Parathyroid adenoma (tissue), 2 donors: ENCODE data around the gene APBA2.

Experiments used
- H2AFZ ChIP-seq: fragments of 300-600 bp; sonication (generic); one replicate; pipeline ENCODE4 v1.7.0; 2017; ENCODE audit warnings: antibody characterized with exemption, mild to moderate bottlenecking
- H3K27ac ChIP-seq: fragments of 300-600 bp; sonication (generic); one replicate; pipeline ENCODE4 v1.7.0; 2017
- H3K27me3 ChIP-seq: fragments of 300-600 bp; sonication (generic); one replicate; pipeline ENCODE4 v1.7.0; 2017; ENCODE audit warnings: low read length; ENCODE audit not compliant: control insufficient read depth, insufficient read depth
- H3K36me3 ChIP-seq: fragments of 300-600 bp; sonication (generic); one replicate; pipeline ENCODE4 v1.7.0; 2017; ENCODE audit warnings: low read length; ENCODE audit not compliant: control insufficient read depth, insufficient read depth
- H3K4me1 ChIP-seq: fragments of 300-600 bp; sonication (generic); one replicate; pipeline ENCODE4 v1.7.0; 2017; ENCODE audit warnings: control low read depth
- H3K4me2 ChIP-seq: fragments of 300-600 bp; sonication (generic); one replicate; pipeline ENCODE4 v1.7.0; 2017; ENCODE audit warnings: low read length
- H3K4me3 ChIP-seq: fragments of 300-600 bp; sonication (generic); one replicate; pipeline ENCODE4 v1.7.0; 2017; ENCODE audit warnings: low read depth, low read length
- H3K79me2 ChIP-seq: fragments of 300-600 bp; sonication (generic); one replicate; pipeline ENCODE4 v1.7.0; 2017; ENCODE audit warnings: control low read depth
- H3K9ac ChIP-seq: fragments of 300-600 bp; sonication (generic); one replicate; pipeline ENCODE4 v1.7.0; 2017; ENCODE audit warnings: mild to moderate bottlenecking
- H3K9me3 ChIP-seq: fragments of 300-600 bp; sonication (generic); one replicate; pipeline ENCODE4 v1.7.0; 2017; ENCODE audit warnings: low read length; ENCODE audit not compliant: control insufficient read depth
- TF ChIP-seq, protein P1 (sequence below): fragments of 300-600 bp; sonication (generic); IDR thresholded peaks from one replicate; pipeline ENCODE4 v1.7.0; 2017; ENCODE audit warnings: antibody characterized with exemption, mild to moderate bottlenecking
- donor health status: primary hyperparathyroidism.

APBA2 gene

DNA sequence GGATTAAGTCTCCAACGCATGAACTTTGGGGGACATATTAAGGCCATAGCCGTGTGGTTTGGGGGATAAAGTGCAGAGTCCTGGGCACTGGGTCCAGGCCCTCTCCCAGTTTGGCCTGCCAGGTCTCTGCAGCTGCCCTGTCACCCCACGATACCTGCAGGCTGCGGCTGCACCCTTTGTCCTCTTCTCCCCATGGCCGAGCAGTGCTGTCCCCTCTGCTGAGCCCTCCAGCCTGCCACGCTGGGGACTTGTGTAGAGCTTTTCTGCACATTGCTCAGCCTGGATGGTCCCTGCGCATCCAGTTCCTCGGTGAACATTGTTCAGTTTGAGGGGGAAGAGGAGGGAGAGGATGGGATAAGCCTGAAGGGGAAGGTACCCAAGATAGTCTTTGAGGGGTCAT lies 167.2 kb downstream of the APBA2 start:
- no peaks in the 10 kb centered on the region for H3K79me2 ChIP-seq
- H2AFZ ChIP-seq: no peak overlapping the region
- no peaks in the 10 kb centered on the region for H3K4me1 ChIP-seq
- no peak overlapping the region for H3K4me2 ChIP-seq
- no peaks in the 10 kb centered on the region for H3K9me3 ChIP-seq
- TF ChIP-seq, protein P1, sequence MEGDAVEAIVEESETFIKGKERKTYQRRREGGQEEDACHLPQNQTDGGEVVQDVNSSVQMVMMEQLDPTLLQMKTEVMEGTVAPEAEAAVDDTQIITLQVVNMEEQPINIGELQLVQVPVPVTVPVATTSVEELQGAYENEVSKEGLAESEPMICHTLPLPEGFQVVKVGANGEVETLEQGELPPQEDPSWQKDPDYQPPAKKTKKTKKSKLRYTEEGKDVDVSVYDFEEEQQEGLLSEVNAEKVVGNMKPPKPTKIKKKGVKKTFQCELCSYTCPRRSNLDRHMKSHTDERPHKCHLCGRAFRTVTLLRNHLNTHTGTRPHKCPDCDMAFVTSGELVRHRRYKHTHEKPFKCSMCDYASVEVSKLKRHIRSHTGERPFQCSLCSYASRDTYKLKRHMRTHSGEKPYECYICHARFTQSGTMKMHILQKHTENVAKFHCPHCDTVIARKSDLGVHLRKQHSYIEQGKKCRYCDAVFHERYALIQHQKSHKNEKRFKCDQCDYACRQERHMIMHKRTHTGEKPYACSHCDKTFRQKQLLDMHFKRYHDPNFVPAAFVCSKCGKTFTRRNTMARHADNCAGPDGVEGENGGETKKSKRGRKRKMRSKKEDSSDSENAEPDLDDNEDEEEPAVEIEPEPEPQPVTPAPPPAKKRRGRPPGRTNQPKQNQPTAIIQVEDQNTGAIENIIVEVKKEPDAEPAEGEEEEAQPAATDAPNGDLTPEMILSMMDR: no peak
- no peak overlapping the region for H3K9ac ChIP-seq
- H3K36me3 ChIP-seq: no peaks in the 10 kb centered on the region
- H3K4me3 ChIP-seq: no peak overlapping the region
- no peak overlapping the region for H3K27ac ChIP-seq
- H3K27me3 ChIP-seq: no peaks in the 10 kb centered on the region

DNA sequence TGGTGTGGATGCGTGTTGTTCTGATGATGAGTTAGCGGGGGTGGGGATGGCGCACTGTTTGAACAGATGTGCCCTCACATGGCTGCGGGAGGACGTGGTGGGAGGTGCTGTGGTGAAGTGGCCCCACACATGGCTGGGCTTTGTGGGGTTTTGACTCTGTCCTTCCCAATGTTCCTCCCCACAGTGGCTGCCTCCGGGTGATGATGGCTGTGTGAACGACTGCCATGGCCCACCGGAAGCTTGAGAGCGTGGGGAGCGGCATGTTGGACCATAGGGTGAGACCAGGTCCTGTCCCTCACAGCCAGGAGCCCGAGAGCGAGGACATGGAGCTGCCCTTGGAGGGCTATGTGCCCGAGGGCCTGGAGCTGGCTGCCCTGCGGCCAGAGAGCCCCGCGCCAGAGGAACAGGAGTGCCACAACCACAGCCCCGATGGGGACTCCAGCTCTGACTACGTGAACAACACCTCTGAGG lies 167.9 kb downstream of the APBA2 start:
- Histone ChIP-seq H3K79me2 (no peaks in the 10 kb centered on the region), H3K27me3 (no peaks in the 10 kb centered on the region), H2AFZ (no peak overlapping the region), H3K27ac (no peak overlapping the region), H3K4me1 (no peaks in the 10 kb centered on the region), H3K36me3 (no peaks in the 10 kb centered on the region), H3K4me3 (no peak overlapping the region), H3K9ac (no peak overlapping the region), H3K9me3 (no peaks in the 10 kb centered on the region), H3K4me2 (no peak overlapping the region)
- TF ChIP-seq, protein P1: no peak

DNA sequence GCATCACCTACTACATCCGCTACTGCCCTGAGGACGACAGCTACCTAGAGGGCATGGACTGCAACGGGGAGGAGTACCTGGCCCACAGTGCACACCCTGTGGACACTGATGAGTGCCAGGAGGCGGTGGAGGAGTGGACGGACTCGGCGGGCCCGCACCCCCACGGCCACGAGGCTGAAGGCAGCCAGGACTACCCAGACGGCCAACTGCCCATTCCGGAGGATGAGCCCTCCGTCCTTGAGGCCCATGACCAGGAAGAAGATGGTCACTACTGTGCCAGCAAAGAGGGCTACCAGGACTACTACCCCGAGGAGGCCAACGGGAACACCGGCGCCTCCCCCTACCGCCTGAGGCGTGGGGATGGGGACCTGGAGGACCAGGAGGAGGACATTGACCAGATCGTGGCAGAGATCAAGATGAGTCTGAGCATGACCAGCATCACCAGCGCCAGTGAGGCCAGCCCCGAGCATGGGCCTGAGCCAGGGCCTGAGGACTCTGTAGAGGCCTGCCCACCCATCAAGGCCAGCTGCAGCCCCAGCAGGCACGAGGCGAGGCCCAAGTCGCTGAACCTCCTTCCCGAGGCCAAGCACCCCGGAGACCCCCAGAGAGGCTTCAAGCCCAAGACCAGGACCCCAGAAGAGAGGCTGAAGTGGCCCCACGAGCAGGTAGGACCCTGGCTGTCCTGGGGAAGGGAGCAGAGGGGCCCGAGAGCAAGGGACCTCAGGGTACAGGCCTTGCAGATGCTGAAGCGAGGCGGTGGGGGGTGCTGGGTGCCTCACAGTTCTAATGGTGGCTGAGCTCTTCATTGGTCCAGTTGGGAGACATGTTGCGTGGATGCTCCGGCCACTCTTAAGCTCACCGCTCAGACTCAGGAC lies 168.6 kb downstream of the APBA2 start:
- Histone ChIP-seq H3K27ac (no peak overlapping the region), H3K4me1 (no peaks in the 10 kb centered on the region), H3K9me3 (no peaks in the 10 kb centered on the region), H3K27me3 (no peaks in the 10 kb centered on the region), H3K4me3 (no peak overlapping the region), H3K36me3 (no peaks in the 10 kb centered on the region), H3K4me2 (no peak overlapping the region), H3K9ac (no peak overlapping the region), H2AFZ (no peak overlapping the region), H3K79me2 (no peaks in the 10 kb centered on the region)
- TF ChIP-seq, protein P1: no peak

DNA sequence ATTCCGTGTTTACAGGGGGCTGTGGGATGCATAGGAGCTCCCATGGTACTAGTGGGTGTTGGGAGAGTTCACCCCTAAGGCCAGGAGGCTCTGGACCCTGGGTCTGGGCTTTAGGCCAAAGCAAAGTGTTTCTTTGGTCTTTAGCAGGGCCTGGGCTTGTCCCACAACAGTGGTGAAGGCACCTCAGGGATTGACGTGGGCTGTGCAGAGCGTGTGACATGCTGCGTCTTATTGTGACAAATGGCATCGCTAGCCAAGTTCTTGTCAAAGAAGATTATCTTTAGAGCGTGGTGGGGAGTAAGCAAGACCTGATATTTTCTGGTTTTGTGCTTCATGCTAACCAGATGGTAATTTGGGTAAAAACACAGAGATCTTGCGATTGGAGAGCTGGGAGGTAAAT lies 170.1 kb downstream of the APBA2 start:
- Histone ChIP-seq H3K9me3 (no peaks in the 10 kb centered on the region), H3K27me3 (no peaks in the 10 kb centered on the region), H3K79me2 (no peaks in the 10 kb centered on the region), H2AFZ (no peak overlapping the region), H3K4me1 (no peaks in the 10 kb centered on the region), H3K4me2 (no peak overlapping the region), H3K4me3 (no peak overlapping the region), H3K9ac (no peak overlapping the region), H3K27ac (no peak overlapping the region), H3K36me3 (no peaks in the 10 kb centered on the region)
- TF ChIP-seq, protein P1: no peak
